KMS-11 (cell line): ENCODE measurements around the gene PHLPP2.

Source experiments
- H2AFZ ChIP-seq: fragments of 200-600 bp; sonication (generic); 2 replicates; pipeline ENCODE4 v1.6.1; 2016; ENCODE audit warnings: antibody characterized with exemption, mixed run types, low read depth
- H3K27ac ChIP-seq: fragments of 200-600 bp; sonication (generic); 2 replicates; pipeline ENCODE4 v1.6.1; 2016; ENCODE audit warnings: mild to moderate bottlenecking, mixed run types
- H3K27me3 ChIP-seq: fragments of 200-600 bp; sonication (generic); 2 replicates; pipeline ENCODE4 v1.6.1; 2017; ENCODE audit warnings: mild to moderate bottlenecking, low read depth, mixed run types, moderate library complexity; ENCODE audit not compliant: insufficient read depth
- H3K36me3 ChIP-seq: fragments of 200-600 bp; sonication (generic); 2 replicates; pipeline ENCODE4 v1.6.1; 2017; ENCODE audit warnings: mild to moderate bottlenecking, mixed run types; ENCODE audit not compliant: insufficient read depth
- H3K4me1 ChIP-seq: fragments of 200-600 bp; sonication (generic); 2 replicates; pipeline ENCODE4 v1.6.1; 2016; ENCODE audit warnings: mild to moderate bottlenecking, low read depth, mixed run types; ENCODE audit not compliant: poor library complexity, severe bottlenecking
- H3K4me2 ChIP-seq: fragments of 200-600 bp; sonication (generic); 2 replicates; pipeline ENCODE4 v1.7.0; 2016; ENCODE audit warnings: mild to moderate bottlenecking, mixed run types
- H3K4me3 ChIP-seq: fragments of 200-600 bp; sonication (generic); IDR thresholded peaks from 2 replicates; pipeline ENCODE4 v1.6.1; 2017; ENCODE audit warnings: low read depth, low read length, mixed read lengths; ENCODE audit not compliant: insufficient read depth
- H3K79me2 ChIP-seq: fragments of 200-600 bp; sonication (generic); 2 replicates; pipeline ENCODE4 v1.6.1; 2016; ENCODE audit warnings: low read depth, mixed run types; ENCODE audit not compliant: insufficient read depth
- H3K9ac ChIP-seq: fragments of 200-600 bp; sonication (generic); 2 replicates; pipeline ENCODE4 v1.6.1; 2016; ENCODE audit warnings: mild to moderate bottlenecking, mixed run types
- H4K20me1 ChIP-seq: fragments of 200-600 bp; sonication (generic); 2 replicates; pipeline ENCODE4 v1.6.1; 2016; ENCODE audit warnings: mild to moderate bottlenecking, mixed run types; ENCODE audit not compliant: insufficient read depth
- TF ChIP-seq, protein P1 (sequence below): fragments of 200-600 bp; sonication (generic); conservative IDR thresholded peaks from 2 replicates; pipeline ENCODE4 v1.6.1; 2017; ENCODE audit warnings: low read depth, mild to moderate bottlenecking, antibody characterized with exemption, low read length, moderate library complexity, mixed read lengths

PHLPP2 gene, protein sequence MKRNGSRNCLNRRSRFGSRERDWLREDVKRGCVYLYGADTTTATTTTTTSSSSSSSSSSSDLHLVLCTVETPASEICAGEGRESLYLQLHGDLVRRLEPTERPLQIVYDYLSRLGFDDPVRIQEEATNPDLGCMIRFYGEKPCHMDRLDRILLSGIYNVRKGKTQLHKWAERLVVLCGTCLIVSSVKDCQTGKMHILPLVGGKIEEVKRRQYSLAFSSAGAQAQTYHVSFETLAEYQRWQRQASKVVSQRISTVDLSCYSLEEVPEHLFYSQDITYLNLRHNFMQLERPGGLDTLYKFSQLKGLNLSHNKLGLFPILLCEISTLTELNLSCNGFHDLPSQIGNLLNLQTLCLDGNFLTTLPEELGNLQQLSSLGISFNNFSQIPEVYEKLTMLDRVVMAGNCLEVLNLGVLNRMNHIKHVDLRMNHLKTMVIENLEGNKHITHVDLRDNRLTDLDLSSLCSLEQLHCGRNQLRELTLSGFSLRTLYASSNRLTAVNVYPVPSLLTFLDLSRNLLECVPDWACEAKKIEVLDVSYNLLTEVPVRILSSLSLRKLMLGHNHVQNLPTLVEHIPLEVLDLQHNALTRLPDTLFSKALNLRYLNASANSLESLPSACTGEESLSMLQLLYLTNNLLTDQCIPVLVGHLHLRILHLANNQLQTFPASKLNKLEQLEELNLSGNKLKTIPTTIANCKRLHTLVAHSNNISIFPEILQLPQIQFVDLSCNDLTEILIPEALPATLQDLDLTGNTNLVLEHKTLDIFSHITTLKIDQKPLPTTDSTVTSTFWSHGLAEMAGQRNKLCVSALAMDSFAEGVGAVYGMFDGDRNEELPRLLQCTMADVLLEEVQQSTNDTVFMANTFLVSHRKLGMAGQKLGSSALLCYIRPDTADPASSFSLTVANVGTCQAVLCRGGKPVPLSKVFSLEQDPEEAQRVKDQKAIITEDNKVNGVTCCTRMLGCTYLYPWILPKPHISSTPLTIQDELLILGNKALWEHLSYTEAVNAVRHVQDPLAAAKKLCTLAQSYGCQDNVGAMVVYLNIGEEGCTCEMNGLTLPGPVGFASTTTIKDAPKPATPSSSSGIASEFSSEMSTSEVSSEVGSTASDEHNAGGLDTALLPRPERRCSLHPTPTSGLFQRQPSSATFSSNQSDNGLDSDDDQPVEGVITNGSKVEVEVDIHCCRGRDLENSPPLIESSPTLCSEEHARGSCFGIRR (N-terminal part only)

DNA sequence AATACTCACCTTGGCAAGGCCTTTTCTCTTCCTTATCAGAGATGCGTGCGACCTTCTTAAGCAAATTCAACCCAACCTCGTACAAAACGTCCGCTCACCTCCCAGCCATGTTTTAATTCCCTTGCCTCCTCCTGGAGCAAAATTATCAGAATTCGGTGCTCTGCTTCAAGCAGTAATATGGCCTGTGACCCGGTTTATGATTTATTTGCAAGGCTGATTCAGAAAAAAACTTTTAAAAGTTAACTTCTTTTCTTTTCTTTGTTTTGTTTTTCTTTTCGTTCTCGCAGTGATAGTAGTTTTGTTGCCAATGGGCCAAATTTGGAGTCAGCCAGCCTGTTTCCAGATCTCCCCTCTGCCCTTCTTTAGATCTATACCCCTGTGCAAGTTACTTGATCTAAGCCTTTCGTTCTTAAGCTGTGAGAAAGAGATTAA is at the start of gene PHLPP2:
PHLPP2 (minus strand) TSS at position 382 of the 432 bp plus-strand sequence. CDS start 9,906 bp downstream, outside the sequence.
- TF ChIP-seq, protein P1, sequence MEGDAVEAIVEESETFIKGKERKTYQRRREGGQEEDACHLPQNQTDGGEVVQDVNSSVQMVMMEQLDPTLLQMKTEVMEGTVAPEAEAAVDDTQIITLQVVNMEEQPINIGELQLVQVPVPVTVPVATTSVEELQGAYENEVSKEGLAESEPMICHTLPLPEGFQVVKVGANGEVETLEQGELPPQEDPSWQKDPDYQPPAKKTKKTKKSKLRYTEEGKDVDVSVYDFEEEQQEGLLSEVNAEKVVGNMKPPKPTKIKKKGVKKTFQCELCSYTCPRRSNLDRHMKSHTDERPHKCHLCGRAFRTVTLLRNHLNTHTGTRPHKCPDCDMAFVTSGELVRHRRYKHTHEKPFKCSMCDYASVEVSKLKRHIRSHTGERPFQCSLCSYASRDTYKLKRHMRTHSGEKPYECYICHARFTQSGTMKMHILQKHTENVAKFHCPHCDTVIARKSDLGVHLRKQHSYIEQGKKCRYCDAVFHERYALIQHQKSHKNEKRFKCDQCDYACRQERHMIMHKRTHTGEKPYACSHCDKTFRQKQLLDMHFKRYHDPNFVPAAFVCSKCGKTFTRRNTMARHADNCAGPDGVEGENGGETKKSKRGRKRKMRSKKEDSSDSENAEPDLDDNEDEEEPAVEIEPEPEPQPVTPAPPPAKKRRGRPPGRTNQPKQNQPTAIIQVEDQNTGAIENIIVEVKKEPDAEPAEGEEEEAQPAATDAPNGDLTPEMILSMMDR: no peak
- H3K4me1 ChIP-seq: peaks cover 13% of the 10 kb centered on the region
- H4K20me1 ChIP-seq: no peaks in the 10 kb centered on the region
- no peak within 1 kb of the TSS for H3K4me3 ChIP-seq
- peak within 1 kb of the TSS; percentile 41; the same call in 1 of the 2 replicates for H3K9ac ChIP-seq
- H3K27me3 ChIP-seq: no peaks in the 10 kb centered on the region
- H3K79me2 ChIP-seq: no peaks in the 10 kb centered on the region; the same call in 1 of the 2 replicates
- H3K4me2 ChIP-seq: peak within 1 kb of the TSS; percentile 33
- peak within 1 kb of the TSS; percentile 79 for H2AFZ ChIP-seq
- H3K27ac ChIP-seq: no peak within 1 kb of the TSS
- H3K36me3 ChIP-seq: no peaks in the 10 kb centered on the region

DNA sequence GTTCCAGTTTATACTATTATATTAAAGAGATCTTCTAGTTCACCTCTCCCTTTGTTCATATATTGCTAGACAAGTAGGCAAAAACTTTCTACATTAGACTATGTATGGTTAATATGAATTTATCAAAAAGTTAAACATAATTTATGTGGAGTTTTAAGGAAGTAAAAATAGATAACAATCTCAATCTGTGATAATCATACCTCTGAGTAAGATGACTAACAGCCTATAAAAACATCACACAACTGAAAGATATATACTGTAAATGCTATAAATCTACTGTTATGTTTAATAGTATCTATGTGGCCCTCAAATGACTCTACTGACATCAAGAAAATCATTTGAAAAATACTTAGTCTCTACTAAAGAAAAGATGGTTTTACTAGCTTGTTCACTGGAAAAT is 47.1 kb upstream of the PHLPP2 start:
- H3K36me3 ChIP-seq: no peaks in the 10 kb centered on the region
- no peaks in the 10 kb centered on the region for H3K27me3 ChIP-seq

DNA sequence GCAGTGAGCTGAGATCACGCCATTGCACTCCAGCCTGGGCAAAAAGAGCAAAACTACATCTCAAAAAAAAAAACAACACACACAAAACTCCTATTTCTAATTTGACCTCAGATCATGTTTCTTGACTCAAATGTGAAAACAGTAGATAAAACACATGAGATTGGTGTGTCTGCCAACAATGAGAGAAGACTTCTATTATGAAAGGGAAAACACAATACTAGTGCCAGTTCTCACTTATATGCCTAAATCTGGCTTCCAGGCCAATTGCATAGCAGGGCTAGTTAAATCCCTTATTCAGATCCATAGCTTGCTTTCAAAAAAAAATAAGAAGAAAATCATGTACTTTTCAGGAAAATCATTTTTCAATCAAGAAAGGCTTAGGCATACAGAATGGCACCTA is 44.7 kb upstream of the PHLPP2 start:
- H3K27me3 ChIP-seq: no peaks in the 10 kb centered on the region
- no peak overlapping the region for H3K4me2 ChIP-seq
- H4K20me1 ChIP-seq: no peaks in the 10 kb centered on the region
- H3K79me2 ChIP-seq: no peaks in the 10 kb centered on the region; the same call in 1 of the 2 replicates
- no peak overlapping the region for H2AFZ ChIP-seq
- H3K4me1 ChIP-seq: peaks cover 16% of the 10 kb centered on the region
- H3K4me3 ChIP-seq: no peak overlapping the region
- TF ChIP-seq, protein P1: no peak
- no peak overlapping the region for H3K9ac ChIP-seq
- H3K36me3 ChIP-seq: no peaks in the 10 kb centered on the region; the same call in 1 of the 2 replicates
- no peak overlapping the region for H3K27ac ChIP-seq

More for the DNA sequence above, 47.1 kb upstream of the PHLPP2 start:
- H3K9ac ChIP-seq: no peak overlapping the region
- H3K4me3 ChIP-seq: no peak overlapping the region
- H3K4me1 ChIP-seq: peaks cover 14% of the 10 kb centered on the region
- H2AFZ ChIP-seq: no peak overlapping the region
- no peaks in the 10 kb centered on the region for H4K20me1 ChIP-seq
- H3K27ac ChIP-seq: no peak overlapping the region
- H3K4me2 ChIP-seq: no peak overlapping the region
- TF ChIP-seq, protein P1: no peak
- no peaks in the 10 kb centered on the region for H3K79me2 ChIP-seq
